GM21360 (cell line): ENCODE data around the gene DUS1L.

ENCODE experiments used
- ATAC-seq: cut with Tn5 transposase; IDR thresholded peaks from one replicate; pipeline ENCODE4 v1.9.1; 2021; ENCODE audit warnings: mild to moderate bottlenecking, moderate library complexity; ENCODE audit not compliant: unreplicated experiment

DUS1L gene

GRCh38 chr17:82088838-82089722 lies 23.5 kb upstream of the DUS1L start:
- no peak for ATAC-seq

GRCh38 chr17:82087961-82088837 lies 22.6 kb upstream of the DUS1L start:
- no peak for ATAC-seq

- ATAC-seq = no peak
Observed at GRCh38 chr17:82086941-82087906, 21.6 kb upstream of the DUS1L start.

GRCh38 chr17:82085931-82086764 lies 20.5 kb upstream of the DUS1L start:
- ATAC-seq = no peak

GRCh38 chr17:82085031-82085861 lies 19.6 kb upstream of the DUS1L start:
- ATAC-seq = no peak

GRCh38 chr17:82084373-82085030 lies 18.9 kb upstream of the DUS1L start:
- ATAC-seq = no peak

GRCh38 chr17:82083533-82084359 lies 18.1 kb upstream of the DUS1L start:
- ATAC-seq = no peak

- ATAC-seq = no peak
Observed at GRCh38 chr17:82083009-82083408, 17.4 kb upstream of the DUS1L start.

- no peak for ATAC-seq
Observed at GRCh38 chr17:82082456-82082855, 16.9 kb upstream of the DUS1L start.

- no peak for ATAC-seq
Observed at GRCh38 chr17:82081966-82082365, 16.4 kb upstream of the DUS1L start.

- no peak for ATAC-seq
Observed at GRCh38 chr17:82081546-82081945, 15.9 kb upstream of the DUS1L start.

- ATAC-seq = no peak
Observed at GRCh38 chr17:82080789-82081464, 15.3 kb upstream of the DUS1L start.

- ATAC-seq = no peak
Observed at GRCh38 chr17:82080048-82080788, 14.6 kb upstream of the DUS1L start.

GRCh38 chr17:82079001-82079677 lies 13.5 kb upstream of the DUS1L start:
- no peak for ATAC-seq

GRCh38 chr17:82078433-82078832 lies 12.8 kb upstream of the DUS1L start:
- no peak for ATAC-seq
